Naive thymus-derived CD4-positive, alpha-beta T cell (primary cell): ENCODE results near the gene NFATC4. TPM values are rescaled to one million over a fixed set of nuclear protein-coding genes. Genes with fewer than 3 reads are reported as not detected.
"Not testable (repeated sequence)": the region's sequence is repeated elsewhere in the genome, so short reads cannot be mapped to it uniquely, and the experiment has no call there.

Experiments used
- ATAC-seq: fragments of 150-1000 bp; cut with Tn5 transposase; 2 replicates; pipeline ENCODE4 v1.10.0; 2021; ENCODE audit warnings: mild to moderate bottlenecking, moderate library complexity
- CTCF ChIA-PET: fragments of 350-600 bp; sonication (Branson Sonifier 250); formaldehyde crosslinking; loops from one replicate; lab custom pipeline; 2021; ENCODE audit warnings: antibody characterized with exemption; lab: Charles Lee
- POLR2A ChIA-PET: fragments of 350-600 bp; sonication (Branson Sonifier 250); formaldehyde crosslinking; loops from one replicate; lab custom pipeline; 2021; ENCODE audit warnings: antibody characterized with exemption, inconsistent platforms; lab: Charles Lee
- DNase-seq, 9 donors: peaks; one replicate each; pipeline versions ENCODE4 v3.0.0 to v3.0.0-alpha.2; 2020 to 2022; ENCODE audit warnings: mixed read lengths in 1 of 9
- H3K27ac ChIP-seq: one replicate; pipeline ENCODE4 v1.7.0; 2013; ENCODE audit warnings: mild to moderate bottlenecking, low read depth, low read length, moderate library complexity
- H3K27me3 ChIP-seq, 2 donors: one replicate each; pipeline ENCODE4 v1.7.0; 2013; ENCODE audit warnings: low read length in 2 of 2, mild to moderate bottlenecking in 2 of 2, moderate library complexity in 2 of 2; ENCODE audit not compliant: control insufficient read depth in 2 of 2, insufficient read depth in 2 of 2
- H3K36me3 ChIP-seq, 3 experiments: 1 replicate in 2 of 3; 2 replicates in 1 of 3; pipeline ENCODE4 v1.7.0; 2013; ENCODE audit warnings: low read length in 3 of 3, mild to moderate bottlenecking in 3 of 3, moderate library complexity in 1 of 3; ENCODE audit not compliant: insufficient read depth in 3 of 3, control insufficient read depth in 2 of 3
- H3K4me1 ChIP-seq, 2 donors: one replicate each; pipeline ENCODE4 v1.7.0; 2013; ENCODE audit warnings: low read length in 2 of 2, mild to moderate bottlenecking in 2 of 2, moderate library complexity in 1 of 2; ENCODE audit not compliant: control insufficient read depth in 2 of 2, insufficient read depth in 2 of 2
- H3K4me3 ChIP-seq: 2 replicates; pipeline ENCODE4 v1.7.0; 2013; ENCODE audit warnings: mild to moderate bottlenecking, low read length
- H3K9me3 ChIP-seq, 3 experiments: 1 replicate in 2 of 3; 2 replicates in 1 of 3; pipeline ENCODE4 v1.7.0; 2013; ENCODE audit warnings: low read length in 3 of 3; ENCODE audit not compliant: control insufficient read depth in 2 of 3
- H3K27ac Mint-ChIP-seq, 9 donors: one replicate each; pipeline ENCODE4 v1.8.0; 2020 to 2022; ENCODE audit warnings: mixed read lengths in 9 of 9, mild to moderate bottlenecking in 8 of 9, moderate library complexity in 5 of 9, inconsistent platforms in 2 of 9
- H3K27me3 Mint-ChIP-seq, 5 donors: one replicate each; pipeline ENCODE4 v1.8.0; 2021 to 2022; ENCODE audit warnings: mixed read lengths in 5 of 5, mild to moderate bottlenecking in 1 of 5
- H3K36me3 Mint-ChIP-seq, 5 donors: one replicate each; pipeline ENCODE4 v1.8.0; 2020 to 2022; ENCODE audit warnings: mixed read lengths in 5 of 5, mild to moderate bottlenecking in 3 of 5, inconsistent platforms in 1 of 5
- H3K4me1 Mint-ChIP-seq, 7 donors: one replicate each; pipeline ENCODE4 v1.8.0; 2020 to 2022; ENCODE audit warnings: mixed read lengths in 7 of 7, mild to moderate bottlenecking in 3 of 7, inconsistent platforms in 1 of 7
- H3K4me3 Mint-ChIP-seq, 10 donors: one replicate each; pipeline ENCODE4 v1.8.0; 2020 to 2022; ENCODE audit warnings: mild to moderate bottlenecking in 10 of 10, mixed read lengths in 10 of 10, moderate library complexity in 6 of 10, inconsistent platforms in 2 of 10
- H3K9me3 Mint-ChIP-seq, 11 donors: one replicate each; pipeline ENCODE4 v1.8.0; 2020 to 2022; ENCODE audit warnings: mixed read lengths in 11 of 11, mild to moderate bottlenecking in 4 of 11, inconsistent platforms in 1 of 11, moderate library complexity in 1 of 11
- intact Hi-C, 2 donors: fragments of 100-400 bp; cut with micrococcal nuclease; formaldehyde crosslinking; loops; one replicate each; pipeline ENCODE4 v1.15.1; 2023
- polyA plus RNA-seq, 2 donors: library from polyadenylated mRNA; unstranded; fragments of 300-500 nt; fragmentation: Illumina TruSeq; gene quantifications; one replicate each; pipeline ENCODE4 v1.2.3, GENCODE V29; 2021
- total RNA-seq, 6 experiments: library from RNA in 5 of 6; stranded (reverse) in 5 of 6; gene quantifications; 1 replicate in 5 of 6; 2 replicates in 1 of 6; pipeline ENCODE4 v1.2.3 and lab custom pipeline; 2021 to 2026

Gene NFATC4
- total and polyA plus RNA-seq, 7 experiments from 2014 or later = not detected

DNA sequence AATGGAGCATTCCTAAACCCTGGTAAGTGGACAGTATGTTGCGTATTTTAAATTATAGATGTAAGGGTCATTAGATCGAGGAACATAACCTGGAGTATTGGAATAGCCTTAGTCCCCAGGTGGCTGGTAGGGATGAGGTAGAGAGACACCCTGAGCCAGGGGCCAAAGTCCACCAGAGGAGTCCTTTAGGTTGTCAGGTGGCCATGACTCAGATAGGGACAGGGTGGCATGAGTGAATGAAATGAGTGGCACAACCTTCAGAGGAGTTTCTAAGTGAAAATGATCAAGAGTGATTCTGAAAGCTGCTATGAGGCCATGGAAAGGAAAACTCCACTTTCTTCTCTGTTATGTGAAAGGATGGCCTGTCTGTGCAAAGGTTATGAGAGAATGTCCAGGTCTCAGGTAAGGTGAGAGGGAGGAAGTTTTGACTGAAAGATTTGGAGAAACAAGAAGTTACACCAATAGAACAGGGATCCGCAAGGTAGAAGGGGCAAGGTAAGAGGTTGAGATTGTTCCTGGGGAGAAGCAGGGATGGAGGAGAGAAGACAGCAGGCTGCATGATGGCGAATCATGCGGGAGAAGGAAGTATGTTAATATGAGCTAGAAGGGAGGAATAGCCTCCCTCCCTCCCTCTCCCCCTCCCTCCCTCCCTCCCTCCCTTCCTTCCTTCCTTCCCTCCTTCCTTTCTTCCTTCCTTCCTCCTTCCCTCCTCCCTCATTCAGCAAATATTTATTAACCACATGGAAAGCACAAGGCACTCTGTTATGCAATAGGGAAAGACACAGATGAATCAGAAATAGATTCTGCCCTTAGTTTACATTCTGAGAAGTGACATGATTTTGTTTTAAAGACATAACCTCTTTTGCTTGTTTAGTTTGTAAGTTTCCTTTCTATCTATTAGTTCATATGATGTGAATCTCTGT, 14.2 kb upstream of the NFATC4 start:
- Mint-ChIP-seq H3K27ac (no peak overlapping the region), H3K36me3 (no peaks in the 10 kb centered on the region), H3K4me1 (no peaks in the 10 kb centered on the region), H3K4me3 (no peak overlapping the region), H3K27me3 (peaks cover 34 to 58% (median 49%) of the 10 kb centered on the region in 5 donors), H3K9me3 (no peaks in the 10 kb centered on the region)
- H3K9me3 ChIP-seq = no peaks in the 10 kb centered on the region
- intact Hi-C loops = no loop called here
- no peaks in the 10 kb centered on the region for H3K36me3 ChIP-seq
- H3K27me3 ChIP-seq = peaks cover 0 to 7% of the 10 kb centered on the region in 2 donors
- DNase-seq (no peak), ATAC-seq (no peak)
- H3K4me3 ChIP-seq = no peak overlapping the region
- H3K27ac ChIP-seq = no peak overlapping the region
- POLR2A ChIA-PET = no interaction called here
- CTCF ChIA-PET = no interaction called here
- H3K4me1 ChIP-seq = no peaks in the 10 kb centered on the region

- H3K4me3 ChIP-seq, H3K9me3 Mint-ChIP-seq, H3K27me3 ChIP-seq, intact Hi-C loops, H3K4me1 ChIP-seq, H3K9me3 ChIP-seq, H3K4me1 Mint-ChIP-seq, H3K36me3 ChIP-seq, H3K27ac Mint-ChIP-seq, POLR2A ChIA-PET, H3K36me3 Mint-ChIP-seq, CTCF ChIA-PET, H3K4me3 Mint-ChIP-seq, ATAC-seq, H3K27ac ChIP-seq, DNase-seq: not testable (repeated sequence)
- peaks cover 32 to 53% (median 47%) of the 10 kb centered on the region in 5 donors for H3K27me3 Mint-ChIP-seq
Observed at GRCh38 chr14:24354482-24354825, 13.5 kb upstream of the NFATC4 start.

DNA sequence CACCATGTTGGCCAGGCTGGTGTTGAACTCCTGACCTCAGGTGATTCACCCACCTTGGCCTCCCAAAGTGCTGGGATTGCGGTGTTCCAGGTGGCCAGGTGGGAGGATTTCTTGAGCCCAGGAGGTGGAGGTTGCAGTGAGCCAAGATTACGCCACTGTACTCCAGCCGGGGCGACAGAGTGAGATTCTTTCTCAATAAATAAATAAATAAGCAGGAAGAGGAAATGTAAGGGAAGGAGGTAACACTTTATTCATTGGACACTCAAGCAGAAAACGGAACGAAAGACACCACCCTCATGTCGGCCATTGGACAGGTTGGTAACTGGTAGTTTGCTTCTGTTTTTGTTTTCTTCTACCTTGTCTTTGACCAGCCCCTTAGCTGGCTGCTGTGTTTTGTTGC, 13.0 kb upstream of the NFATC4 start:
- no peak overlapping the region for H3K27ac ChIP-seq
- H3K4me3 Mint-ChIP-seq = no peak overlapping the region
- H3K27me3 Mint-ChIP-seq = peaks cover 26 to 53% (median 45%) of the 10 kb centered on the region in 5 donors
- H3K36me3 ChIP-seq = no peaks in the 10 kb centered on the region
- intact Hi-C loops = no loop called here
- H3K4me1 ChIP-seq = no peaks in the 10 kb centered on the region
- no peak overlapping the region for H3K4me3 ChIP-seq
- POLR2A ChIA-PET = no interaction called here
- CTCF ChIA-PET = no interaction called here
- no peaks in the 10 kb centered on the region for H3K4me1 Mint-ChIP-seq
- peaks cover 0 to 3% (median 0%) of the 10 kb centered on the region in 3 experiments for H3K9me3 ChIP-seq
- H3K27me3 ChIP-seq = peaks cover 0 to 7% of the 10 kb centered on the region in 2 donors
- ATAC-seq (no peak), DNase-seq (no peak)
- no peak overlapping the region for H3K27ac Mint-ChIP-seq
- H3K9me3 Mint-ChIP-seq = peaks cover 0 to 5% (median 2%) of the 10 kb centered on the region in 11 donors
- H3K36me3 Mint-ChIP-seq = peaks cover 0 to 5% (median 0%) of the 10 kb centered on the region in 5 donors

- Mint-ChIP-seq H3K27ac (no peak overlapping the region), H3K9me3 (peaks cover 0 to 12% (median 5%) of the 10 kb centered on the region in 11 donors), H3K4me1 (no peaks in the 10 kb centered on the region), H3K4me3 (no peak overlapping the region), H3K36me3 (peaks cover 0 to 5% (median 0%) of the 10 kb centered on the region in 5 donors), H3K27me3 (peaks cover 23 to 51% (median 44%) of the 10 kb centered on the region in 5 donors)
- H3K36me3 ChIP-seq = no peaks in the 10 kb centered on the region
- no peaks in the 10 kb centered on the region for H3K4me1 ChIP-seq
- no peak for ATAC-seq
- ChIA-PET CTCF (no interaction called here), POLR2A (no interaction called here)
- no peak overlapping the region for H3K27ac ChIP-seq
- peaks cover 0 to 7% of the 10 kb centered on the region in 2 donors for H3K27me3 ChIP-seq
- DNase-seq = no peak
- H3K9me3 ChIP-seq = peaks cover 0 to 7% (median 0%) of the 10 kb centered on the region in 3 experiments
- intact Hi-C loops = no loop called here
- no peak overlapping the region for H3K4me3 ChIP-seq
Observed at GRCh38 chr14:24356208-24356607, 11.8 kb upstream of the NFATC4 start.

DNA sequence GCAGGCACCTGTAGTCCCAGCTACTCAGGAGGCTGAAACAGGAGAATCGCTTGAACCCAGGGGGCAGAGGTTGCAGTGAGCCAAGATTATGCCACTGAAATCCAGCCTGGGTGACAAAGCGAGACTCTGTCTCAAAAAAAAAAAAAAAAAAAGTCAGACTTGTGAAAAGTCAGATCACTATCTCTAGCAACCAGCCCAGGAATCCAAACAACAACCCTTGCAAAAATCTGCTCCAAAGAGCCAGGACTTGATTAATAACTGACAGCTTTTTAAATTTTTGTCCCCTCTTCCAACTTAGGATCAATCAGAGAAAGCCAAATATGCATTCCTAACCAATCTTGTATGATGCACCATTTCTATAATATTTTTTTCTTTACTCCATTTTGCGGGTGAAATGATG, 7.7 kb upstream of the NFATC4 start:
- intact Hi-C loops = no loop called here
- no peak overlapping the region for H3K4me3 Mint-ChIP-seq
- H3K9me3 ChIP-seq = peaks cover 0 to 7% (median 0%) of the 10 kb centered on the region in 3 experiments
- CTCF ChIA-PET = no interaction called here
- H3K27ac ChIP-seq = no peak overlapping the region
- H3K4me1 Mint-ChIP-seq = peaks cover 1 to 4% (median 2%) of the 10 kb centered on the region in 7 donors
- H3K36me3 Mint-ChIP-seq = peaks cover 0 to 5% (median 0%) of the 10 kb centered on the region in 5 donors
- POLR2A ChIA-PET = no interaction called here
- no peak overlapping the region for H3K4me3 ChIP-seq
- no peaks in the 10 kb centered on the region for H3K4me1 ChIP-seq
- no peak for DNase-seq
- H3K9me3 Mint-ChIP-seq = peaks cover 0 to 12% (median 5%) of the 10 kb centered on the region in 11 donors
- H3K36me3 ChIP-seq = no peaks in the 10 kb centered on the region
- peaks cover 3 to 6% of the 10 kb centered on the region in 2 donors for H3K27me3 ChIP-seq
- ATAC-seq = no peak
- H3K27ac Mint-ChIP-seq = no peak overlapping the region
- peaks cover 20 to 55% (median 28%) of the 10 kb centered on the region in 5 donors for H3K27me3 Mint-ChIP-seq

DNA sequence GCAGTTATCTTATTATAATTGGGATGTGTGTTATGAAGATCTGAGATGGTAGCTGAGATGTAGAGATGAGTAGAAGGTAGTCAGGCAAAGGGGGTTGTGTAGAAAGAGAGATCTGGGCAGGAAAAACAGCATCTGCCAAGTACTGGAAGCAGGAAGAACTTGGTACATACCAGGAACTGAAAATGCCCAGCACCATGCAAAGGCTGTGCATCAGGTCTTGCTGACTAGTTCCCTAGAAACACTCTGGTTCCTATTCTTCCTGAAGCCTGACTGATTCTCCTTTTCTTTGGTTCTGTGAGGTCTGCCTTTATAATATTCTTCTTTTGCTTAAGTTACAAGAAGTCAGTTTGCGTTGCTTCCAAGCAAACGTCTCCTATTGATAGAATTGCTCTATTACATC, 6.7 kb upstream of the NFATC4 start:
- intact Hi-C loops = no loop called here
- peaks cover 9 to 10% of the 10 kb centered on the region in 2 donors for H3K27me3 ChIP-seq
- POLR2A ChIA-PET = interaction anchor here (1.6 to 2.0 kb wide), 2 partner anchors 69 to 75 kb away, joined by 5 to 7 read pairs; partner anchors contain the start of gene KHNYN

More for the DNA sequence above, 6.7 kb upstream of the NFATC4 start:
- DNase-seq (no peak), ATAC-seq (no peak)
- CTCF ChIA-PET = interaction anchor here (1.3 kb wide), 1 partner anchor 70 kb away, joined by 3 read pairs; no protein-coding TSS in a partner anchor
- Mint-ChIP-seq H3K4me1 (peaks cover 11 to 13% (median 12%) of the 10 kb centered on the region in 7 donors), H3K4me3 (no peak overlapping the region), H3K27me3 (peaks cover 29 to 65% (median 38%) of the 10 kb centered on the region in 5 donors), H3K27ac (no peak overlapping the region), H3K9me3 (peaks cover 0 to 12% (median 5%) of the 10 kb centered on the region in 11 donors), H3K36me3 (peaks cover 0 to 5% (median 0%) of the 10 kb centered on the region in 5 donors)
- Histone ChIP-seq H3K36me3 (no peaks in the 10 kb centered on the region), H3K4me1 (peaks cover 6 to 8% of the 10 kb centered on the region in 2 donors), H3K27ac (no peak overlapping the region), H3K9me3 (peaks cover 0 to 7% (median 0%) of the 10 kb centered on the region in 3 experiments), H3K4me3 (no peak overlapping the region)
